GM19023 (cell line): ENCODE data around the gene CYRIA.

Experiments
- ATAC-seq: cut with Tn5 transposase; IDR thresholded peaks from one replicate; pipeline ENCODE4 v1.9.1; 2021; ENCODE audit warnings: mild to moderate bottlenecking, moderate library complexity; ENCODE audit not compliant: unreplicated experiment

Gene CYRIA

GRCh38 chr2:16652296-16653082 is 13.1 kb downstream of the CYRIA start:
- no peak for ATAC-seq

GRCh38 chr2:16650287-16651249 is 15.1 kb downstream of the CYRIA start:
- ATAC-seq = no peak

- no peak for ATAC-seq
These were observed 16.0 kb downstream of the CYRIA start for GRCh38 chr2:16649353-16650286.

- ATAC-seq = no peak
These were observed 17.5 kb downstream of the CYRIA start for GRCh38 chr2:16647992-16648617.

GRCh38 chr2:16645775-16646559 is 19.7 kb downstream of the CYRIA start:
- no peak for ATAC-seq

GRCh38 chr2:16645088-16645487 is 20.5 kb downstream of the CYRIA start:
- ATAC-seq = no peak

GRCh38 chr2:16644221-16644925 is 21.3 kb downstream of the CYRIA start:
- no peak for ATAC-seq

GRCh38 chr2:16643099-16643498 is 22.5 kb downstream of the CYRIA start:
- ATAC-seq = no peak

- no peak for ATAC-seq
These were observed 23.5 kb downstream of the CYRIA start for GRCh38 chr2:16642088-16642487.

GRCh38 chr2:16641509-16641908 is 24.1 kb downstream of the CYRIA start:
- ATAC-seq = no peak

GRCh38 chr2:16640867-16641266 is 24.8 kb downstream of the CYRIA start:
- no peak for ATAC-seq

GRCh38 chr2:16640001-16640700 is 25.5 kb downstream of the CYRIA start:
- no peak for ATAC-seq

- ATAC-seq = no peak
These were observed 26.2 kb downstream of the CYRIA start for GRCh38 chr2:16639431-16639830.

GRCh38 chr2:16638946-16639345 is 26.7 kb downstream of the CYRIA start:
- ATAC-seq = no peak

GRCh38 chr2:16637304-16637703 is 28.3 kb downstream of the CYRIA start:
- ATAC-seq = no peak

- no peak for ATAC-seq
These were observed 29.6 kb downstream of the CYRIA start for GRCh38 chr2:16635791-16636699.
